Adrenal gland (tissue), 12 donors: ENCODE results near the gene SLC44A2. TPM values are rescaled to one million over a fixed set of nuclear protein-coding genes. Genes with fewer than 3 reads are reported as not detected.

Experiments
- DNase-seq, 7 donors: peaks; one replicate each; pipeline ENCODE4 v3.0.0-alpha.2; 2019 to 2020
- H3K27ac ChIP-seq, 5 donors: fragments of 200-600 bp; sonication (generic) in 4 of 5; 1 replicate in 3 of 5; 2 replicates in 2 of 5; pipeline versions ENCODE4 v1.5.1 to v1.8.0; 2016 to 2020; ENCODE audit warnings: mild to moderate bottlenecking in 1 of 5
- H3K27me3 ChIP-seq: fragments of 200-600 bp; 2 replicates; pipeline ENCODE4 v1.8.0; 2021
- H3K36me3 ChIP-seq, 2 donors: fragments of 200-600 bp; replicated peaks in 1 of 2; 1 replicate in 1 of 2; 2 replicates in 1 of 2; pipeline versions ENCODE4 v1.5.1 to v1.8.0; 2018 to 2022
- H3K4me1 ChIP-seq, 2 donors: fragments of 200-600 bp; replicated peaks in 1 of 2; 1 replicate in 1 of 2; 2 replicates in 1 of 2; pipeline versions ENCODE4 v1.5.1 to v1.8.0; 2018 to 2021
- H3K4me3 ChIP-seq, 4 donors: fragments of 200-600 bp; sonication (generic) in 3 of 4; one replicate each; pipeline ENCODE4 v1.5.1; 2016 to 2018
- H3K9me3 ChIP-seq, 3 donors: fragments of 200-600 bp; sonication (generic) in 1 of 3; replicated peaks in 1 of 3; 1 replicate in 2 of 3; 2 replicates in 1 of 3; pipeline versions ENCODE4 v1.5.1 to v1.8.0; 2016 to 2021
- CTCF ChIP-seq, 6 experiments: fragments of 450-650 bp in 4 of 6; fragments of 200-600 bp in 2 of 6; sonication (generic) in 1 of 6; IDR thresholded peaks; 1 replicate in 5 of 6; 2 replicates in 1 of 6; pipeline versions ENCODE4 v1.5.1 to v1.8.0; 2016 to 2021; ENCODE audit warnings: antibody characterized with exemption in 6 of 6, mild to moderate bottlenecking in 2 of 6, moderate library complexity in 1 of 6
- POLR2A ChIP-seq, 2 donors: fragments of 450-650 bp; IDR thresholded peaks; one replicate each; pipeline ENCODE4 v1.6.1; 2017; ENCODE audit warnings: antibody characterized with exemption in 2 of 2, mild to moderate bottlenecking in 2 of 2, moderate library complexity in 1 of 2
- WGBS, 4 donors: extraction: QIAGEN DNeasy Blood & Tissue Kit in 2 of 4; methylation state at CpG; one replicate each; pipeline versions ENCODE4 v1.1.5 to v1.1.7; 2013 to 2017; 5-methylcytosine and 5-hydroxymethylcytosine counted together
- intact Hi-C, 2 donors: fragments of 100-400 bp; cut with DNase I; formaldehyde crosslinking; loops; one replicate each; pipeline versions ENCODE4 v1.14.1 to v1.15.0; 2022 to 2023
- polyA plus RNA-seq, 3 donors: library from polyadenylated mRNA; stranded (reverse); fragments of 200-250 nt in 2 of 3; fragments of 350-450 nt in 1 of 3; fragmentation: Illumina TruSeq in 1 of 3; extraction: RNeasy Lipid Tissue Mini Kit (QIAGEN cat#74804) in 1 of 3; gene quantifications; one replicate each; pipeline ENCODE4 v1.2.3, GENCODE V29; 2013 to 2014
- total RNA-seq, 9 donors: library from RNA; depleted of rRNA in 4 of 9; stranded (reverse); fragments of >200 nt in 4 of 9; fragments of 120-200 nt in 1 of 9; fragmentation: NEBNext Ultra II Directional in 1 of 9; extraction: Animal tissue kit (Norgen Biotek cat#: 25700) in 1 of 9; gene quantifications; one replicate each; pipeline versions ENCODE4 v1.1.0 to v1.2.4, GENCODE V29; 2013 to 2023
- donor health status: healthy with polysubstance abuse.
- donor health status: Bipolar disorder and iron deficiency.
- donor health status: DM: yes; HTN: yes; CAD: no.
- donor health status: DM: no; HTN: no; CAD: no.
- donor health status: DM: no; HTN: no; CAD: no.
- donor health status: DM: yes; HTN: yes; CAD: no.

The SLC44A2 gene
- total and polyA plus RNA-seq, 12 donors = 20.4 to 188 (median 87.4) TPM

DNA sequence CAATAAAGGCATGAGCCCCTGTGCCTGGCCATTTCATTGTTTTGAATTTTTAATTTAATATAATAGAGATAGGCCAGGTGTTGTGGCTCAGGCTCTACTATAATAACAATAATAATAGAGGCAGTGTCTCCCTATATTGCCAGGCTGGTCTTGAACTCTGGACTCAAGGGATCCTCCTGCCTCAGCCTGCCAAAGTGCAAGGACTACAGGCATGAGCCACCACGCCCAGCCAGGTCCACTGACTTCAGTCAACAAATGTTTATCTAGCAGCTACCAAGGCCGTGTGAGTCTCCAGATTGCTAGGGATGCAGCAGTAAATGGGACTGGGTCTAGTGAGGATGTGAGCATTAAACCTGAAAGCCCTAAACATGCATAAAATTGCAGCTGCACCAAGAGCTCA lies 15.0 kb downstream of the SLC44A2 start:
- peaks cover 0 to 52% of the 10 kb centered on the region in 2 donors for H3K36me3 ChIP-seq
- no peaks in the 10 kb centered on the region for H3K27me3 ChIP-seq
- peaks cover 0 to 6% of the 10 kb centered on the region in 2 donors for H3K4me1 ChIP-seq
- WGBS, 4 donors = 63 to 83% (median 68%) methylated on average over 2 of the region's 2 CpGs
- H3K9me3 ChIP-seq = no peaks in the 10 kb centered on the region
- H3K4me3 ChIP-seq = no peak overlapping the region
- TF ChIP-seq CTCF (IDR thresholded peaks at IDR 0.05) = no peak
- no peak for TF ChIP-seq POLR2A (IDR thresholded peaks at IDR 0.05)
- no peak for DNase-seq
- no peak overlapping the region for H3K27ac ChIP-seq
- intact Hi-C loops = loop anchor here in 1 of 2 donors (5.0 kb wide), 1 partner anchor 58 kb away; no protein-coding TSS in a partner anchor

DNA sequence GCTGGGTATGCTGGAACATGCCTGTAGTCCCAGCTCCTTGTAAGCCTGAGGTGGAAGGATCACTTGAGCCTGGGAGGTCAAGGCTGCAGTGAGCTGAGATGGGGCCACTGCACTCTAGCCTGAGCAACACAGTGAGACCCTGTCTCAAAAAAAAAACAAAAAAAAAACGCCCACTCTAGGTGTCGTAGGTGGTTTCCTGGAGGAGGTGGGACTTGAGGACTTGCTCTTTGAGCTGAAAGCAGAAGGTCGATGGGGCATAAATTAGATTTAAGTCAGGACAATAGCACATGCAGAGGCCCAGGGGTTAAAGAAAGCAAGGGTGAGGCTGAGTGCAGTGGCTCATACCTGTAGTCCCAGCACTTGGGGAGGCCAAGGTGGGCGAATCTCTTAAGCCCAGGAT lies 15.9 kb downstream of the SLC44A2 start:
- 81 to 83% (median 82%) methylated on average over 4 of the region's 4 CpGs for WGBS, 4 donors
- H3K9me3 ChIP-seq = no peaks in the 10 kb centered on the region
- DNase-seq = no peak
- peaks cover 0 to 6% of the 10 kb centered on the region in 2 donors for H3K4me1 ChIP-seq
- TF ChIP-seq CTCF (IDR thresholded peaks at IDR 0.05) (no peak), POLR2A (IDR thresholded peaks at IDR 0.05) (no peak)
- intact Hi-C loops = loop anchor here in 1 of 2 donors (5.0 kb wide), 1 partner anchor 59 kb away; no protein-coding TSS in a partner anchor
- no peak overlapping the region for H3K27ac ChIP-seq
- H3K27me3 ChIP-seq = no peaks in the 10 kb centered on the region
- peaks cover 0 to 47% of the 10 kb centered on the region in 2 donors for H3K36me3 ChIP-seq
- no peak overlapping the region for H3K4me3 ChIP-seq

DNA sequence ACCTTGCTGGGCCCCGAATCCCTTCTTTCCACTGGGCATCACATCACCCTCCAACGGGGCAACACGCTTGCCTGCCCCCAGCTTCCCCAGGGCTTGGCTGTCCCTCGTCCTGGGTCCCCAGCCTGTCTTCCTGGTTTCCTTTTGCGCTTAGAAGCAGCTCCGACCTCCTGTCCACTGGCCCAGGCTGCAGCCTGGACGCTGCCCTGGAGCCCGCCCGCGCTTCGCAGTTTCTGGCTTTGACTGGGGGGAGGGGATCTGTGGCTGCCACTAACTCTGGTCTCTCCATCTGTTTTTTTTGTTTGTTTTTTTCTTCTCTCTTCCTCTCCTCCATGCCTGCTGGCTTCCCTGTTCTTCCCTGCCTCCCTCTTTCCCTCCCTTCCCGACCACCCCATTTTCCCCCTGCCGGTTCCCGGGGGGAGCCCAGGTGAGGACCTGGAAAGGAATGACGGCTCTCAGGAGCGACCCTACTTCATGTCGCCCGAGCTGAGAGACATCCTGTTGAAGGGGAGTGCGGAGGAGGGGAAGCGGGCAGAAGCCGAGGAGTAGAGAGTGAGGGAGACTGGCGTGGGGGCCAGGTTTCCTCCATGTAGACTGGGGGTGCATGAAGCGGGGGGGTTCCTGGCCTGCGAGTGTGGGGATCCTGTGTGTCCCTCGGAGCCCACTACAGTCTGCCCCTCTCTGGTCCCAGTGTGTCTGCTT lies 17.3 kb downstream of the SLC44A2 start:
- intact Hi-C loops = loop anchor here (2.0 to 5.0 kb wide), 2 partner anchors 60 to 62 kb away; no protein-coding TSS in a partner anchor

More for the DNA sequence above, 17.3 kb downstream of the SLC44A2 start:
- TF ChIP-seq CTCF (IDR thresholded peaks at IDR 0.05) = no peak
- no peak for TF ChIP-seq POLR2A (IDR thresholded peaks at IDR 0.05)
- Histone ChIP-seq H3K27me3 (no peaks in the 10 kb centered on the region), H3K4me1 (peaks cover 0 to 6% of the 10 kb centered on the region in 2 donors), H3K36me3 (peaks cover 0 to 33% of the 10 kb centered on the region in 2 donors), H3K4me3 (no peak overlapping the region), H3K9me3 (no peaks in the 10 kb centered on the region), H3K27ac (no peak overlapping the region)
- WGBS, 4 donors = 69 to 83% (median 81%) methylated on average over 21 to 25 of the region's 25 CpGs
- no peak for DNase-seq
